GM19328 (cell line): Measurements from ENCODE around the gene RAD51B.

Source experiments
- ATAC-seq: cut with Tn5 transposase; IDR thresholded peaks from one replicate; pipeline ENCODE4 v1.9.1; 2021; ENCODE audit warnings: mild to moderate bottlenecking, moderate library complexity; ENCODE audit not compliant: unreplicated experiment

The RAD51B gene

GRCh38 chr14:68394118-68394763 is 574.7 kb downstream of the RAD51B start:
- no peak for ATAC-seq

- ATAC-seq = no peak
Measured at GRCh38 chr14:68394764-68395143, 575.2 kb downstream of the RAD51B start.

GRCh38 chr14:68395604-68396003 is 576.0 kb downstream of the RAD51B start:
- no peak for ATAC-seq

DNA sequence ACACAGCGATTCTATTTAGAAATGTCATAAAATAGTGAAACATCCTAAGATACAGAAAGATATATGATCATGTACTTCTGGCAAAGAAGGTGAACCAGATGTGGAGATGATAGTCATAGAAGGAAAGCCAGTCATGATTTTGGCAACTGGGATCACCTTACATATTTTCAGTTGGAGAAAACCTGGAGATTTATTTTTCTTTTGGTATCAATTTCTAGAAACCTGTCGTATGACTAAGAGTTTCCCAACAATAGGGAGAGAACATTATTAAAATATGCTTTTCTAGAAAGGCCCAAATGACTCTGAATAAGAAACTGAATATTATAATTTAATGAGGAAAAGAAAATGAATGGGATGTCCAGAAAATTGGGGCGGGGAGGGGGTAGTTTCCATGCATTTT is 576.9 kb downstream of the RAD51B start:
- ATAC-seq = no peak

DNA sequence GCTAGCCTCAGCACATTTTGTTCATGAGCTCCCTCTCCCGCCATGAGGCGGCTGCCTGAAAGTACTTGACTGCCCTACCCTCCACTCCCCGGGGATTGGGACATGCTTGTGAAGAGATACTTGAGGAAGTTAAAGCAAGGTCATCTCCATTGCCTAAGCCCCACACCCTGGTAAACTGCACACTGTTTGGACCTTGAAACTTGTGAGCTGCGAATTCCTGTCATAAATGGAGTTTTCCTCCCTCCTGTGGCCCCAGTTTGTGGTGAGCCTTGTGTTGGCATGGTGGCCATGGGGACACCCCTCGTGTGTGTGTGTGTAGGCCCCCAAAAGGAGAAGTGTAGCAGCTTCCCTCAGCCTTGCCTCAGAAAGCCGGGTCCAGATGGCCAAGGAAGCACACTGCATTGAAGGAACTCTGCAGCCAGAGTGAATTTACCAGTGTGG is 577.8 kb downstream of the RAD51B start:
- no peak for ATAC-seq

GRCh38 chr14:68397822-68398221 is 578.2 kb downstream of the RAD51B start:
- ATAC-seq = no peak

GRCh38 chr14:68398370-68398769 is 578.8 kb downstream of the RAD51B start:
- no peak for ATAC-seq

DNA sequence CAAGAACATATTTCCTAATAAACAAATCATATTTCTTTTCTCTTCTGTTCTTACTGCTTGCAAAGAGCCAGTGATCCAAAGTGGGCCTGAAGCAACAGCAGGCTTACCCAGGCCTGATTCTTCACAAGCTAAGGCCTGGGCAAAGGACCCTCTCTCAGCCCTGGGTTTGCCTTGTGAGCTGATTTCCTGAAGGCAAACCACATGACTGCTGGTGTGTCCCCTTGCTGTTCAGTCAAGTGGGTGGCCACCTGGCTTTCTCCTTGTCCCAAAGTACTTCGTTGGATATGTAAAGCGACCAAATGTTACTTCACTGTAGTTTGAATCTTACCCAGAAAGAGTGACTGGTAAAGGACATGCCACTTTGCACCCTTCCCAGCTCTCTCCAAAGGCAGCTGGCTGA is 580.4 kb downstream of the RAD51B start:
- ATAC-seq = no peak

DNA sequence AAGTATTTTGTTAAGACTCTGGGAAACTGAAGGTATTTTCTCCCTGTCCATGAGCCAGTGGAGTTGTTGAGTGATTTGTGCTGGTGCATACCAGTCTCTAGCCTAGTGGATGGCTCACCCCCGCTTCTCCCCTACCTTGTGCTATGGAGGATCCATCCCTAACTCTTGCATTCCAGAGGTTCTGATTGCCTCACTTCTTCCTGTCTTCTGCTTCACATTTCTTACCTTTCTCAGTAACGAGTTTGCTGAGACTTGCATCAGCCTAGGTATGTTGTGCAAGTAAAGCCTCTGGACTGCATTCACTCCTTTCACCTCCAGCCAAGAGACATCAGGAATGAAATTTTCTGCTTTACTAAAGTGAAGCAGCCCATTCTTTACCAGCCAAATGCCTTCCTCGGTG is 581.7 kb downstream of the RAD51B start:
- ATAC-seq = no peak

DNA sequence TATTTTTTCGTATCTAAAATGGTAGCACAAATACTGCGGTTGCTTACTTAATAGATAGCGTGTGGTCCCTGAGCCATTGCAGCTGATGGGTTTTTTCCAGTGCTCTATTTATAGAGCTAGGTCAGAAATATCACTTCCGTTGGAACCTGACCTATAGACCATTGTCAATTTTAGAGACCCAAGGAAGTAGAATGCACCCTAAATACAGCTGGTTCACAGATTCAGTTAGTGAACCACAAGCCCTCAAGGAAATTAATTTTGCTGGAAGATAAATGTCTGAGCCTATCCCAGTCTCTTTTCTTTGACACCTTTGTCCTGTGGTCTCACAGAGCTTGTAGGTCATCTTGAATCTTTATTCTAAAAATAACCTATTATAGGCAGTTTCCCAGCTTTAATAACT is 582.3 kb downstream of the RAD51B start:
- ATAC-seq = peak; percentile 53

DNA sequence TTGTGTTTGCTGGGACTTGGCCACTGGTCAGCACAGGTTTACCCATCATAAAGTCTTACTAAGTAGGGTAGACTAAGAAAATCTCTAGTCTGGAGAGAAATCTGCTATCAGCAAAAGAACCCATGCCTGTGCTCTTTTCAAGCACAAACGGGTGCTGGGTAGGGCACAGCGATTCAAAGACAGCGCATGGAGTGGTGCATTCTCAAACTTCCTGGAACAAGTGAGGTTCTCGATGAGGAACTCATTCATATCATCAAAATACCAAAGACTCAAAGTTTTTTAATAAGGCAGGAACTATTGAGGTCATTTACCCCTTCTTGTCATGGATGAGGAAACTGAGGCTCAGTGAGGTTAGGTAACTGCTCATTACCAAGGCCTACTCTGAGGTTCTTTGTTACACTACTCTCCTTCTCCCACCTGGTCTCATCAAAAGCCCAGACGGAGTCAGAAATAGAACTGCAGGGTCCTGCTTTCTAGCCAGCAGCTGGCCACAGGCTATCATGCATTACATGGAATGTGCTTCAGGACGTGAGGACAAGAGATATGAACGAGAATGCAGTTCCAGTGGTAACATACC is 583.0 kb downstream of the RAD51B start:
- ATAC-seq = no peak

DNA sequence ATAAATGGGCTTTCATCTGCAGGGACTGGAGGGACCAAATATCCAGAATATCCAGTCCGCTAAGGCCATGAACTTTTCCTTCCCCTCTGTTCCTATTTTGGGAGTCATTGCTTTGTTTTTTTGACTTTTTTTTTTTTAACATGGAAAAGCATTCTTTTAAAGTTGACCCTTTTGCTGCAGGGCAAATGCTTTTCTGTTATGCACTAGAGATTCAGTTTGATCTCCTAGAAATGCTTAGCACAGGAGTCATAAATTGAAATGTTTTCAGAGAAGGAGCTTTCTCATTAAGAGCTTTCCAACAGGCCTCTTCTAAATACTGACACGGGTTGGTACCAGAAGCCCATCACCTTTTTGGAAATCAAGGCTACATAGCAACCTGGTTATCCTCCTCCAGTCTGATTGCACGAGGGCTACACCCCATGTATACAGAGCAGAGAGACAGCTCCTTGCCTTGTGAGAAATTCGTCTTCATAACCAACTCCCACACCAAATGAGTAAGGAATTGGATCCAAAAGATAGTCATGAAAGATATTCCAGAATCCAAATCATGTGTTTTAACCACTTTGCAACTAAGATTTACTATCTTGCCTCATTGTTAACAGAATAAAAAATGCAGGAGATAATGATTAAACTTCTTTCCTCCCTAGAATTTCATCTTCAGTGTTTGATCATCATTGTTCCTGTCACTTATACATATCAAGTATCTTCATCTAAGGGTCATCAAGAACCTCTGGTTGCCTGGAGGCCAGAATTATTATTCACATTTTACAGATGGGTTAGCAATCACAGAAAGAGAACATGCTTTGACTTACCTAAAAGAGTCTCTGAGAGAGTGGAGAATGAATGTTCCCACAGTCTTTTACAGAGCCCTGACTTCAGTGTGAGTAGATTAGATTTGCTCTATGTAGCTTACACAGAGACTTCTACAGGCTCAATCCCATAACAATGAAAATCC is 583.9 kb downstream of the RAD51B start:
- ATAC-seq = no peak

GRCh38 chr14:68404146-68404527 is 584.6 kb downstream of the RAD51B start:
- ATAC-seq = no peak

DNA sequence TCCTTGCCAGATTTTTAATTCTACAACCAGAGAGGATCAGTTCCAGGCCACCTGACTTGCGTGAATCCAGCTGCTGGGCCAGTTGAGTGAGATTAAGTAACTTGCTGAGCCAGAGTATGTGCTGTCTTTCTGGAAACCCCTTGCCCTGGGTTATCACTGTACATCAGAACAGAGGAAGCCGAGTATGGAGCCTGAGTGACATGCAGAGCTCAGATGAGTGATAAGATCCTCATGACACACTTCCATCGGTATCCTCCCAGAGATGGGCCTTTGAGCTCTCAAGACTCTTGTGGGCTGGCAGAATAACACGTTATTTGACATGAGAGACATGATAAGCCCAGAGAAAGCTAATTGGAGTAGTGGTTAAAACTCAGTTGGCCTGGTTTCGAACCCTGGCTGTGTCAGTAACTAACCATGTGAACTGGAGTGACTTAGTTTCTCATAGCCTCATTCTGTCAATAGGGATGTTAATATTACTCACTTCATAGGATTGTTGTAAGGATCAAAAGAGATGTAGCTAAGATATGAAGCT is 585.1 kb downstream of the RAD51B start:
- no peak for ATAC-seq

GRCh38 chr14:68405961-68406360 is 586.4 kb downstream of the RAD51B start:
- no peak for ATAC-seq

DNA sequence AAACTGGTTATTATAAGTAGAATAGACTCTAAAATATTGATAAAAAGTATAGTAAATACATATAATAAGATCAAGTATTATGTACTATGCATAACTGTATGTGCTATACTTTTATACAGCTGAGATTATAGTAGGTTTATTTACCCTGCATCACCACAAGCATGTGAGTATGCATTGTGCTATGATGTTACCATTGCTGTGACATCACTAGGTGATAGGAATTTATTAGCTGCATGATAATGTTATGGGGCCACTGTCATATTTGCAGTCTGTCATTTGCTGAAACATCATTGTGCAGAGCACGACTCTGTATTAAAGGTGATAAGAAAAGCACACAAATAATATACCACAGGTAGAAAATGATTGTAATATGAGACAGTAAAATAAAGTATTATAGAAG is 587.7 kb downstream of the RAD51B start:
- ATAC-seq = no peak

DNA sequence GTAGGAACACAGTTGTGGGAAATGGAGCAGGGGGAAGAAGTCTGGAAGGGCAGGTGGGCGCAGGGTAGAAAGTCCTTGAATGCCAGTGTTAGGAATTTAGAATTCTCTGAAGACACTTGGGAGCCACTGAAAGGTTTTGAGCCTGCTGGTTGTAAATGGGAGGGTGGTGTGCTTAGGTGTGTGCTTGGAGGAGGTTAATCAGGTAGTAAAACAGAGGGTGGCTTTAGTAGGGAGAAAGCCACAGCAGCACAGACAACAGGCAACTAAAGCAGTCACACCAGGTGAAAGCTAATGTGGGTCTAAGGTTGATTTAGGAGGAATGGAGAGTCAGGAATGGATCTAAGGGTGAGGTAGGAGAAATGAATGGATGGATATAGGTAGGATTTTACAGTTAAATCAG is 588.2 kb downstream of the RAD51B start:
- ATAC-seq = no peak

- no peak for ATAC-seq
Measured at GRCh38 chr14:68408680-68409079, 589.1 kb downstream of the RAD51B start.

DNA sequence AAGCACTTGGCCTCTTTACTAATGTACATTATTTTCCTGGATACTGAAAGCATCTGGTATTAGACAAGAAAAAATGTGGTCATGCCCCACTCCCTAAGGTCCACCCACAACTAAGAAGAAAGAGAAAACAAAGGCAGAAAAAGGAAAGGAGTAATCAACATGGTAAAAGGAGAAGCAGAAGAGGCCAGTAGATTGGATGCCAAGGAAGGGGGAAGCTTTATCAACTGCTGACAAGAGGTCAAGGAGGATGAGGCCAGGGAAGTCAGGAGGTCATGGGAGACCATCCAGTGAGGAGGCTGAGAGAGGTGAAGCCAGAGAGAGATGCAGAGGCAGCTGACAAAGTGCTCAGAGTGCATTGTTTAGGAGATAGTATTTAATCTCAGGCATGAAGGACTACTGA is 589.8 kb downstream of the RAD51B start:
- no peak for ATAC-seq

GRCh38 chr14:68412505-68413465 is 593.2 kb downstream of the RAD51B start:
- no peak for ATAC-seq

DNA sequence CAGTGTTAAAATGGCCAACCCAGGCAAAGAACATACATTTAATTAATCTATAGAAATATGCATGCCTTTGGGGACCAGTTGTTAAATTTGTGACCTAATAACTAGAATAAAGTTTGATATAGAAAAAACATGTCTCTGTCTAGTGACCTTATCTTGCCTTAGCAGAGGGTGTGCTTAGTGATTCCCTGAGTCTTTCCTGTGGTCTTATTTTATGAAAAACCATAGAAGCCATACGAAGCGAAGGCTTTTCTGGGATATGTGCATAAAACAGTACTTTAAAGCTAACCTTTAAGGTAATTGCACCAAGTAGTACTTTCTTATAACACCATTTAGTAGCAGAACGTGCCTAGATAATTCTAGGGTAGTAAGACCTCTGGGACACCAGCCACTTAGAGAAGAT is 593.9 kb downstream of the RAD51B start:
- ATAC-seq = no peak
